ENCODE data around the gene DFFB. TPM values are rescaled to one million over a fixed set of nuclear protein-coding genes. Genes with fewer than 3 reads are reported as not detected.

The DFFB gene, protein sequence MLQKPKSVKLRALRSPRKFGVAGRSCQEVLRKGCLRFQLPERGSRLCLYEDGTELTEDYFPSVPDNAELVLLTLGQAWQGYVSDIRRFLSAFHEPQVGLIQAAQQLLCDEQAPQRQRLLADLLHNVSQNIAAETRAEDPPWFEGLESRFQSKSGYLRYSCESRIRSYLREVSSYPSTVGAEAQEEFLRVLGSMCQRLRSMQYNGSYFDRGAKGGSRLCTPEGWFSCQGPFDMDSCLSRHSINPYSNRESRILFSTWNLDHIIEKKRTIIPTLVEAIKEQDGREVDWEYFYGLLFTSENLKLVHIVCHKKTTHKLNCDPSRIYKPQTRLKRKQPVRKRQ
- 6.5 and 6.9 TPM in 2 replicates for total RNA-seq

DNA sequence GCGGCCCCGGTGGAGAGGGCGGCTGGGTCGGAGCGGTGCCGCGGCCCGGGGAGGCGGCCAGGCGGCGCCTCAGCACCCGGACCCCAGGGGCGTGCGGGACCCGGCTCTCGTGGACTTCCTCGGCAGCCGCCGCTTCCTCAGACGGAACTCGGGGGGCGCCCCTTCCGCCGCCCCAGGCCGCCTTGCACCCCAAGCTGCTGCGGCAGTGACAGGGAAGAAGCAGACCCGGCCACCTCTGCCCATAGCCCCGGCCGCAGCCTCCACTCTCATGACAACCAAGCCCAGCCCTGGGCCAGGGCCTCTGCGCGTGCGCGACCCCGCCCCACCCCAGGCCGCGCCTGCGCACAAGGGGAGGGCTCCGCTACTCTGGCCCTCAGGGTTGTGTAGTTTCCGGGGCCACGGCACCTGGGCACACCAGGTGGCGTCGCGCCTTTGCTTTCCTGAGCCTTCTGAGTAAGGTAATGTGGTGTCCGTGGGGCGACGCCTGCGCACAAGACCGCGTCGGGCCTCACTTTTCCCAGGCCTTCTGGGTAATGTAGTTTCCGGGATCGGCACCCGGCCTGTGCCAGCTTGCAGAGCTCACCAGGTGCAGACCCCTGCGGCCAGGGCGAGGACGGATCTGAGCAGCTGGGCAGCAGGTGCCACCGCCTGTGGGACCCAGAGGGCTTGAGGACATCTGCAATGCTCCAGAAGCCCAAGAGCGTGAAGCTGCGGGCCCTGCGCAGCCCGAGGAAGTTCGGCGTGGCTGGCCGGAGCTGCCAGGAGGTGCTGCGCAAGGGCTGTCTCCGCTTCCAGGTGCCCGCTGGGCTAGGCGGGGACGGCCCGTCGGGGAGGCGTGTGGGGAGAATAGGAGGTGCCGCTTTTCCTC is at the start of gene DFFB, which contains the start of gene CEP104:
TSS of gene DFFB (plus strand) at position 554 of the 868 bp plus-strand sequence. CDS start at position 682, 128 bp downstream.
TSS of gene CEP104 (minus strand) at position 289 of the 868 bp plus-strand sequence. CDS start 4,804 bp downstream, outside the sequence.

DNA sequence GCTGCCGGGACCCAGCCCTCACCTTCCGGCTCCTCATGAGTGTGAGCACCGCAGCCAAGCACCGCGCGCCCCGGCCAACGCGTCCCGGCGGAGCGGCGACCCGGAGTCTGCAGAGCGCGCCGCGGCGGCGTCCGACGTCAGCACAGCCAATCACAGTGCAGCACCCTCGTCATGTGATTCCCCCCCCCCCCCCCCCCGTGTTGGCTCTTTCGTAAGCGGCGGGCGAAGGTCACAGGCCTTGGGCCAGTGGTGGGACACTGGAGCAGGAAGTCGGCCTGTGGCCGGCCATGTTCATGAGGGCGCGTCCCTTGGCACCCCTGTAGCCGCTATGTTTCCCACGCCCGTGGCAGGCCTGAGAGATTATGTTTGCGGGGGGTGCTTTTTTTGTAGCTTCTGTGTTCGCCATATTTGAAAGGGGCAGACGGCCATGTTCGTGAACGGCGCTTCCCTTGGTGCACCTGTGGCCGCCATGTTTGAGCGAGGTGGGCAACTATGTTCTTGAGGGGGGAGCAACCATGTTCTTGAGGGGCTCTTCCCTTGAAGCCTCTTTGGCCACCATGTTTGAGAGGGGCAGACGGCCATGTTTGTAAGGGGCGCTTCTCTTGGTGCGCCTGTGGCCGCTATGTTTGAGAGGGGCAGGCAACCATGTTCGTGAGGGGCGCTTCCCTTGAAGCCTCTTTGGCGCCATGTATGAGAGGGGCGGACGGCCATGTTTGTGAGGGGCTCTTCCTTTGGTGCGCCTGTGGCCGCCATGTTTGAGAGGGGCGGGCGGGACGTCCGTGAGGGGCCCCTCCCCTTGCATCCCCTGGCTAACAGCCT is 43.1 kb downstream of the DFFB start, which contains the start of gene C1orf174:
TSS of gene C1orf174 (minus strand) at position 123 of the 819 bp plus-strand sequence. CDS start at position 37, 86 bp downstream.

Other genes with a start within 250 kb of the DFFB start
- 0.99 and 1.6 TPM in 2 replicates for gene MEGF6, start 246.0 kb upstream of the DFFB start, total RNA-seq
- gene TPRG1L, start 232.5 kb upstream of the DFFB start, total RNA-seq = 11.4 and 18.3 TPM in 2 replicates
- gene WRAP73, start 207.4 kb upstream of the DFFB start, total RNA-seq = 19.4 and 20.7 TPM in 2 replicates
- 6.1 and 9.5 TPM in 2 replicates for gene TP73, start 205.0 kb upstream of the DFFB start, total RNA-seq
- not detected in 2 replicates for gene CCDC27, start 105.0 kb upstream of the DFFB start, total RNA-seq
- 0.79 and 3.6 TPM in 2 replicates for gene SMIM1, start 84.7 kb upstream of the DFFB start, total RNA-seq
- gene LRRC47, start 61.0 kb upstream of the DFFB start, total RNA-seq = 40.5 and 50.2 TPM in 2 replicates
- gene CEP104, start 265 bp upstream of the DFFB start, total RNA-seq = 14.5 and 17.6 TPM in 2 replicates
- gene C1orf174, start 42.8 kb downstream of the DFFB start, total RNA-seq = 28.6 and 31.5 TPM in 2 replicates